Measurements from ENCODE around the gene HOXC4. TPM values are rescaled to one million over a fixed set of nuclear protein-coding genes. Genes with fewer than 3 reads are reported as not detected.
"Not testable (repeated sequence)": the region's sequence is repeated elsewhere in the genome, so short reads cannot be mapped to it uniquely, and the experiment has no call there.

HOXC4 gene
- total RNA-seq, 6 donors from 2014 or later = 0.40 to 1.0 (median 0.59) TPM; not detected in 3

- Histone ChIP-seq H3K4me3 (no peak overlapping the region), H3K9me3 (no peaks in the 10 kb centered on the region), H3K4me1 (no peaks in the 10 kb centered on the region), H3K27ac (no peak overlapping the region), H3K36me3 (no peaks in the 10 kb centered on the region), H3K27me3 (no peaks in the 10 kb centered on the region)
- DNase-seq (no peak), ATAC-seq (ENCODE audit: low FRiP score in 2 of 2) (no peak)
- WGBS, 2 donors = 33 to 57% methylated on average over 1 of the region's 1 CpG
- TF ChIP-seq EP300 (IDR thresholded peaks at IDR 0.05) (no peak), POLR2AphosphoS5 (IDR thresholded peaks at IDR 0.05) (no peak), POLR2A (IDR thresholded peaks at IDR 0.05) (no peak)
- TF ChIP-seq, protein P1, sequence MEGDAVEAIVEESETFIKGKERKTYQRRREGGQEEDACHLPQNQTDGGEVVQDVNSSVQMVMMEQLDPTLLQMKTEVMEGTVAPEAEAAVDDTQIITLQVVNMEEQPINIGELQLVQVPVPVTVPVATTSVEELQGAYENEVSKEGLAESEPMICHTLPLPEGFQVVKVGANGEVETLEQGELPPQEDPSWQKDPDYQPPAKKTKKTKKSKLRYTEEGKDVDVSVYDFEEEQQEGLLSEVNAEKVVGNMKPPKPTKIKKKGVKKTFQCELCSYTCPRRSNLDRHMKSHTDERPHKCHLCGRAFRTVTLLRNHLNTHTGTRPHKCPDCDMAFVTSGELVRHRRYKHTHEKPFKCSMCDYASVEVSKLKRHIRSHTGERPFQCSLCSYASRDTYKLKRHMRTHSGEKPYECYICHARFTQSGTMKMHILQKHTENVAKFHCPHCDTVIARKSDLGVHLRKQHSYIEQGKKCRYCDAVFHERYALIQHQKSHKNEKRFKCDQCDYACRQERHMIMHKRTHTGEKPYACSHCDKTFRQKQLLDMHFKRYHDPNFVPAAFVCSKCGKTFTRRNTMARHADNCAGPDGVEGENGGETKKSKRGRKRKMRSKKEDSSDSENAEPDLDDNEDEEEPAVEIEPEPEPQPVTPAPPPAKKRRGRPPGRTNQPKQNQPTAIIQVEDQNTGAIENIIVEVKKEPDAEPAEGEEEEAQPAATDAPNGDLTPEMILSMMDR (IDR thresholded peaks at IDR 0.05) = no peak
Observed at GRCh38 chr12:54071942-54072341, 18.3 kb downstream of the HOXC4 start.

GRCh38 chr12:54074308-54074707 is 20.7 kb downstream of the HOXC4 start:
- Histone ChIP-seq H3K9me3 (no peaks in the 10 kb centered on the region), H3K4me1 (no peaks in the 10 kb centered on the region), H3K27me3 (no peaks in the 10 kb centered on the region), H3K27ac (no peak overlapping the region), H3K36me3 (no peaks in the 10 kb centered on the region), H3K4me3 (no peak overlapping the region)
- TF ChIP-seq POLR2AphosphoS5 (IDR thresholded peaks at IDR 0.05) = no peak
- TF ChIP-seq EP300 (IDR thresholded peaks at IDR 0.05) = no peak
- TF ChIP-seq POLR2A (IDR thresholded peaks at IDR 0.05) = no peak
- TF ChIP-seq, protein P1 (IDR thresholded peaks at IDR 0.05) = no peak
- ATAC-seq (ENCODE audit: low FRiP score in 2 of 2) (no peak), DNase-seq (no peak)
- 64 to 74% methylated on average over 6 of the region's 6 CpGs for WGBS, 2 donors

DNA sequence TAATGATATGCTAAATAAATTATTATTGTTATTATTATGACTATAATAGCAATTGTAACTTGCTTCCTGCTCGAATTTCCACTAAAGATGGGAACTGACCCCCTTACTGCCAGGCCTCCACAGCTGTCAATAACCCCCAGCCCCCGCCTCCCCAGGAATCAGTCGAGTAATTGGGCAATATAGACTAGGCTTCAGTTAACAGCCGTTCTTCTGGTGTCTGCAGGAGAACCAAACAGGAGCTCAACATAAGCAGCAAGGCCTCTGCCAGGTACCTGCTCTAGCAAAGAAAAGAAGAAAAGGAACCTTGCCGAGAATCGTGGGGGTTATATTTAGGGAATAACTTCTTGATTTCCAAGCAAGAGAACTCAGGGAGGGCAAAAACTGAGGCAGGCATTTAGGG is 21.8 kb downstream of the HOXC4 start:
- Histone ChIP-seq H3K4me3 (no peak overlapping the region), H3K27me3 (no peaks in the 10 kb centered on the region), H3K4me1 (no peaks in the 10 kb centered on the region), H3K9me3 (no peaks in the 10 kb centered on the region), H3K36me3 (no peaks in the 10 kb centered on the region), H3K27ac (no peak overlapping the region)
- 58 to 66% methylated on average over 6 of the region's 6 CpGs for WGBS, 2 donors
- ATAC-seq (ENCODE audit: low FRiP score in 2 of 2) = no peak
- DNase-seq = no peak
- TF ChIP-seq POLR2AphosphoS5 (IDR thresholded peaks at IDR 0.05) (no peak), EP300 (IDR thresholded peaks at IDR 0.05) (no peak), POLR2A (IDR thresholded peaks at IDR 0.05) (no peak)
- TF ChIP-seq, protein P1 (IDR thresholded peaks at IDR 0.05) = no peak

DNA sequence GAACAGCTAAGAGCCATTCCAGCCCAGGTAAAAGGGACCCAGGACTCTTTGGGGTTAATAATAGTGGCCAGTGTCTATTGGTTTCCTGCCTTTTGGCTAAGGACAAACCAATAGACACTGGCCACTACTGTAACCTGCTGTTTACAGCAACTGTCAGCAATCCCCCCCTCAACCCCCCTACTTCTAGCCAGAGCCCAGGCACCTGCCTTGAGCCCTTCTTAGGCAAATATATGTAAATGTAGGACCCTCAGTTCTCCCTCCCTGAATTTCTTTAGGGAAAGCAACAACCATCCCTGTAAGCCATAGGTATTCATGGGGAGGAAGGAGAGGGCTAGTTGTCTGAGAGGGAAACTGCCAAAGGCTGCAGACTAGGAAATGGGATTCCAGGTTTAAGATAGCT is 22.3 kb downstream of the HOXC4 start:
- Histone ChIP-seq H3K9me3 (no peaks in the 10 kb centered on the region), H3K27me3 (no peaks in the 10 kb centered on the region), H3K36me3 (no peaks in the 10 kb centered on the region), H3K4me1 (no peaks in the 10 kb centered on the region), H3K4me3 (no peak overlapping the region), H3K27ac (no peak overlapping the region)
- ATAC-seq (ENCODE audit: low FRiP score in 2 of 2) (no peak), DNase-seq (no peak)
- no peak for TF ChIP-seq POLR2A (IDR thresholded peaks at IDR 0.05)
- no peak for TF ChIP-seq EP300 (IDR thresholded peaks at IDR 0.05)
- TF ChIP-seq, protein P1 (IDR thresholded peaks at IDR 0.05) = no peak
- TF ChIP-seq POLR2AphosphoS5 (IDR thresholded peaks at IDR 0.05) = no peak

- not testable (repeated sequence) for H3K4me3 ChIP-seq; ATAC-seq (ENCODE audit: low FRiP score in 2 of 2); H3K36me3 ChIP-seq; H3K4me1 ChIP-seq; H3K9me3 ChIP-seq; H3K27me3 ChIP-seq; H3K27ac ChIP-seq; DNase-seq
- WGBS, 2 donors = 74 to 77% methylated on average over 10 of the region's 10 CpGs
Observed at GRCh38 chr12:54077843-54078242, 24.2 kb downstream of the HOXC4 start.

GRCh38 chr12:54079115-54079514 is 25.5 kb downstream of the HOXC4 start:
- not testable (repeated sequence) for ATAC-seq (ENCODE audit: low FRiP score in 2 of 2); H3K4me3 ChIP-seq; H3K27ac ChIP-seq; H3K27me3 ChIP-seq; H3K4me1 ChIP-seq; H3K36me3 ChIP-seq; DNase-seq; H3K9me3 ChIP-seq
- WGBS, 2 donors = 77 to 83% methylated on average over 7 to 9 of the region's 9 CpGs

DNA sequence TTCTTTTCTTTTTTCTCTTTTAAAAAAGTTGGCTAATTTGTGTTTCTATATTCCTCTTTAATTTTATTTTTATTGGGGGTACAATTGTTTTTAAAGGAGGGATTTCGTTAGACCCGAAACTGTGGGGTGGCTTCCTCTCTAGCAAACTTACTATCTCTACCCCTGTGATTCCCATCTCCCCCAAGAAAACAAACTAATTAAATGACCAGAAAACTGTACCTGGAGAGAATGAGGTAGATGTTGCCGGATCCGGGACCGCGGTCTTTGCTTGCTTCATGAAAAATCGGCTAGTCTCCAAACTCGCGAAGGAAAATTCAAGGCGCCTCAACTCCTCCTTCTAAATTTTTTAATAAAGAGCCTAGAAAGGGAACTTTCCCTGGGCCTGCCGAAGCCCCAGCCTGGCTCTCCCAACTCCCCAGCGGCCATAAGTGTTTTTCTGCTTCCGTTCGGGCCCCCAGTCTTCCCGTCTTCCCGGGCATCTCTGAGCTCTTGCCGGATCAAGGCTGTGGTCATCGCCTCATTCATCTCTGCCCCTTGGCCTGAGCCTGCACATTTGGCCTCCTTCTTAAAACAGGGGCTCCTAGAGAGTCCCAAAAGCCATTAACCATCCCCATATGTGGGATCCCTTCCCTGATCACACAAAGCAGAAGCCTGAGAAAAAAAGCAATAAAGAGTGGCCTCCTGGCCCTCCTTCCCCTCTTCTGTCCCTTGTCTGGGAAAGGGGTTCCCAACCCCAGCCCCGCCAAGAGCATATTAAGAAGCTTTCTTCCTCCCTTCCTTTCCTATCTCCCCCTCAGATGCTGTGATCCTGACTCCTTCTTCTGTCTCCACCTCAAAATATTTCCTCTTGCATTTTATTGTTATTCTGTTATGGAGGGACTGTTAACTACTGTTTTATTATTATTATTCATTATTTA is 26.6 kb downstream of the HOXC4 start:
- not testable (repeated sequence) for H3K4me3 ChIP-seq; DNase-seq; H3K27me3 ChIP-seq; ATAC-seq (ENCODE audit: low FRiP score in 2 of 2); H3K9me3 ChIP-seq; H3K36me3 ChIP-seq; H3K4me1 ChIP-seq; H3K27ac ChIP-seq
- WGBS, 2 donors = 79 to 84% methylated on average over 19 of the region's 19 CpGs

- WGBS, 2 donors = 32 to 43% methylated on average over 10 to 16 of the region's 16 CpGs
- H3K36me3 ChIP-seq; DNase-seq; H3K27ac ChIP-seq; H3K27me3 ChIP-seq; H3K4me1 ChIP-seq; H3K9me3 ChIP-seq; ATAC-seq (ENCODE audit: low FRiP score in 2 of 2): not testable (repeated sequence)
- peak overlapping the region in 1 of 4 donors; percentile 21 for H3K4me3 ChIP-seq
Observed at GRCh38 chr12:54081053-54081514, 27.4 kb downstream of the HOXC4 start.
